ENCODE measurements around the gene WDR48. TPM values are rescaled to one million over a fixed set of nuclear protein-coding genes. Genes with fewer than 3 reads are reported as not detected.

Gene WDR48
- polyA plus RNA-seq, 1 donor from 2014 or later = 111 TPM

GRCh38 chr3:39075910-39076309 lies 24.1 kb downstream of the WDR48 start:
- Histone ChIP-seq H3K9ac (ENCODE audit: low read length) (no peak overlapping the region), H3K4me3 (ENCODE audit: low read length) (no peak overlapping the region), H3K79me2 (replicated peaks; ENCODE audit: insufficient read depth, low read length) (no peaks in the 10 kb centered on the region), H3F3A (ENCODE audit: insufficient read depth, low read length, poor library complexity, severe bottlenecking) (no peaks in the 10 kb centered on the region), H3K27me3 (ENCODE audit: insufficient read depth, low read depth, low read length) (no peaks in the 10 kb centered on the region), H3K4me2 (ENCODE audit: low read length) (no peak overlapping the region), H3K36me3 (ENCODE audit: insufficient read depth, low read length) (peaks cover 16% of the 10 kb centered on the region), H3K9me2 (ENCODE audit: insufficient read depth, low read length) (no peaks in the 10 kb centered on the region), H3K27ac (ENCODE audit: low read length) (no peak overlapping the region), H4K20me1 (ENCODE audit: insufficient read depth) (no peaks in the 10 kb centered on the region), H3K9me3 (ENCODE audit: low read length) (no peaks in the 10 kb centered on the region), H2AFZ (ENCODE audit: low read depth, low read length) (no peak overlapping the region)
- TF ChIP-seq REST (IDR thresholded peaks at IDR 0.05; ENCODE audit: borderline replicate concordance) (no peak), CTCF (IDR thresholded peaks at IDR 0.05; ENCODE audit: poor library complexity, severe bottlenecking) (no peak), TAF1 (IDR thresholded peaks at IDR 0.05; ENCODE audit: low read depth) (no peak), POLR2AphosphoS5 (IDR thresholded peaks at IDR 0.05) (no peak)

GRCh38 chr3:39079530-39079929 lies 27.7 kb downstream of the WDR48 start:
- Histone ChIP-seq H3K4me3 (ENCODE audit: low read length) (no peak overlapping the region), H3K9me2 (ENCODE audit: insufficient read depth, low read length) (no peaks in the 10 kb centered on the region), H2AFZ (ENCODE audit: low read depth, low read length) (no peak overlapping the region), H3K9ac (ENCODE audit: low read length) (no peak overlapping the region), H3K79me2 (replicated peaks; ENCODE audit: insufficient read depth, low read length) (no peaks in the 10 kb centered on the region), H3K27me3 (ENCODE audit: insufficient read depth, low read depth, low read length) (no peaks in the 10 kb centered on the region), H4K20me1 (ENCODE audit: insufficient read depth) (no peaks in the 10 kb centered on the region), H3K36me3 (ENCODE audit: insufficient read depth, low read length) (peaks cover 7% of the 10 kb centered on the region), H3K4me2 (ENCODE audit: low read length) (no peak overlapping the region), H3F3A (ENCODE audit: insufficient read depth, low read length, poor library complexity, severe bottlenecking) (no peaks in the 10 kb centered on the region), H3K27ac (ENCODE audit: low read length) (no peak overlapping the region), H3K9me3 (ENCODE audit: low read length) (no peaks in the 10 kb centered on the region)
- no peak for TF ChIP-seq SMC3 (conservative IDR thresholded peaks at IDR 0.05; ENCODE audit: poor library complexity)
- TF ChIP-seq REST (IDR thresholded peaks at IDR 0.05; ENCODE audit: borderline replicate concordance) = no peak
- no peak for TF ChIP-seq EZH2 (IDR thresholded peaks at IDR 0.05; ENCODE audit: borderline replicate concordance, insufficient read depth, low read length, poor library complexity, severe bottlenecking)
- TF ChIP-seq TAF1 (IDR thresholded peaks at IDR 0.05; ENCODE audit: low read depth) = no peak
- no peak for TF ChIP-seq EP300 (conservative IDR thresholded peaks at IDR 0.05; ENCODE audit: poor library complexity, severe bottlenecking)
- TF ChIP-seq RAD21 (conservative IDR thresholded peaks at IDR 0.05) = no peak

Measured in neural cell (in vitro differentiated cells).